ENCODE data around the gene ARID2.

GRCh38 chr12:45756666-45757065, 27.2 kb downstream of the ARID2 start:
- TF ChIP-seq CTCF (IDR thresholded peaks at IDR 0.05) (no peak), POLR2A (IDR thresholded peaks at IDR 0.05) (no peak)

Measured in breast epithelium (tissue), 3 donors.